Caco-2 (cell line): ENCODE measurements around the gene MS4A2. TPM values are rescaled to one million over a fixed set of nuclear protein-coding genes. Genes with fewer than 3 reads are reported as not detected.
"Not testable (repeated sequence)": the region's sequence is repeated elsewhere in the genome, so short reads cannot be mapped to it uniquely, and the experiment has no call there.

ENCODE experiments used
- BruUV-seq: library from RNA; stranded (reverse); fragments of 400-500 nt; replicated peaks from 2 replicates; lab custom pipeline; 2021; lab: Mats Ljungman, UMichigan
- CTCF ChIA-PET: fragments of 300-600 bp; sonication (Branson Sonifier 250); formaldehyde crosslinking; loops from one replicate; lab custom pipeline; 2022; ENCODE audit warnings: antibody characterized with exemption; lab: Charles Lee
- POLR2A ChIA-PET: fragments of 300-600 bp; sonication (Branson Sonifier 250); formaldehyde crosslinking; loops from one replicate; lab custom pipeline; 2022; ENCODE audit warnings: antibody characterized with exemption; lab: Charles Lee
- DNase-seq, 2 experiments: peaks; one replicate each; pipeline versions ENCODE4 v3.0.0 to v3.0.0-alpha.2; 2020 to 2022
- H3K27me3 ChIP-seq: replicated peaks from 2 replicates; pipeline ENCODE4 v1.6.0; 2011; ENCODE audit warnings: low read length; ENCODE audit not compliant: control insufficient read depth, insufficient read depth
- H3K36me3 ChIP-seq: 2 replicates; pipeline ENCODE4 v1.5.1; 2011; ENCODE audit warnings: low read length; ENCODE audit not compliant: control insufficient read depth, insufficient read depth
- H3K4me1 ChIP-seq: fragments of 250-450 bp; sonication (Bioruptor Pico); 2 replicates; pipeline ENCODE4 v1.5.1; 2020; ENCODE audit warnings: mild to moderate bottlenecking
- H3K4me3 ChIP-seq: 2 replicates; pipeline ENCODE4 v1.5.1; 2011; ENCODE audit warnings: low read depth, mild to moderate bottlenecking, control low read depth, low read length
- H3K9me3 ChIP-seq: fragments of 250-450 bp; sonication (Bioruptor Pico); 2 replicates; pipeline ENCODE4 v1.5.1; 2020; ENCODE audit warnings: mild to moderate bottlenecking, moderate library complexity
- H3K27ac Mint-ChIP-seq: one replicate; pipeline ENCODE4 v1.8.0; 2022; ENCODE audit warnings: mixed read lengths; ENCODE audit not compliant: unreplicated experiment
- H3K27me3 Mint-ChIP-seq: one replicate; pipeline ENCODE4 v1.8.0; 2022; ENCODE audit warnings: mixed read lengths; ENCODE audit not compliant: insufficient read depth, unreplicated experiment
- H3K36me3 Mint-ChIP-seq: one replicate; pipeline ENCODE4 v1.8.0; 2022; ENCODE audit warnings: mild to moderate bottlenecking, mixed read lengths; ENCODE audit not compliant: insufficient read depth, unreplicated experiment
- H3K4me1 Mint-ChIP-seq: one replicate; pipeline ENCODE4 v1.8.0; 2022; ENCODE audit warnings: low read depth, mixed read lengths; ENCODE audit not compliant: unreplicated experiment
- H3K4me3 Mint-ChIP-seq: one replicate; pipeline ENCODE4 v1.8.0; 2022; ENCODE audit warnings: mild to moderate bottlenecking, moderate library complexity, mixed read lengths; ENCODE audit not compliant: unreplicated experiment
- H3K9me3 Mint-ChIP-seq: one replicate; pipeline ENCODE4 v1.8.0; 2022; ENCODE audit warnings: mixed read lengths; ENCODE audit not compliant: unreplicated experiment
- CTCF ChIP-seq, 2 experiments: fragments of 200-600 bp in 1 of 2; IDR thresholded peaks; 1 replicate in 1 of 2; 2 replicates in 1 of 2; pipeline versions ENCODE4 v1.5.1 to v1.8.0; 2011 to 2022; ENCODE audit warnings: antibody characterized with exemption in 1 of 2, control low read depth in 1 of 2, inconsistent platforms in 1 of 2, low read depth in 1 of 2, low read length in 1 of 2, mild to moderate bottlenecking in 1 of 2, moderate library complexity in 1 of 2; ENCODE audit not compliant: insufficient read depth in 1 of 2, severe bottlenecking in 1 of 2, unreplicated experiment in 1 of 2
- intact Hi-C: fragments of 100-400 bp; cut with micrococcal nuclease; formaldehyde crosslinking; loops from one replicate; pipeline ENCODE4 v1.10.0; 2022; ENCODE audit not compliant: unreplicated experiment
- total RNA-seq: library from RNA; stranded (reverse); gene quantifications from 2 replicates; pipeline ENCODE4 v1.2.3, GENCODE V29; 2022

The MS4A2 gene
- total RNA-seq, 1 experiment from 2014 or later: not detected

GRCh38 chr11:60098508-60098907, 10.0 kb downstream of the MS4A2 start:
- Mint-ChIP-seq H3K4me3 (no peak overlapping the region), H3K27me3 (no peaks in the 10 kb centered on the region), H3K27ac (no peak overlapping the region), H3K36me3 (no peaks in the 10 kb centered on the region), H3K9me3 (peaks cover 19% of the 10 kb centered on the region), H3K4me1 (peaks cover 16% of the 10 kb centered on the region)
- peaks cover 15% of the 10 kb centered on the region for H3K4me1 ChIP-seq
- intact Hi-C loops: no loop called here
- no peaks in the 10 kb centered on the region for H3K36me3 ChIP-seq
- ChIA-PET POLR2A (no interaction called here), CTCF (interaction anchor here (0.7 kb wide), 1 partner anchor 30 kb away, joined by 7 read pairs; no protein-coding TSS in a partner anchor)
- no peak for TF ChIP-seq CTCF (IDR thresholded peaks at IDR 0.05; ENCODE audit: insufficient read depth in 1 of 2, low read depth in 1 of 2, low read length in 1 of 2, severe bottlenecking in 1 of 2, unreplicated experiment in 1 of 2)
- no peaks in the 10 kb centered on the region for H3K27me3 ChIP-seq
- no peak overlapping the region for H3K4me3 ChIP-seq
- BruUV-seq: no TSS peak
- DNase-seq: no peak
- H3K9me3 ChIP-seq: no peaks in the 10 kb centered on the region

DNA sequence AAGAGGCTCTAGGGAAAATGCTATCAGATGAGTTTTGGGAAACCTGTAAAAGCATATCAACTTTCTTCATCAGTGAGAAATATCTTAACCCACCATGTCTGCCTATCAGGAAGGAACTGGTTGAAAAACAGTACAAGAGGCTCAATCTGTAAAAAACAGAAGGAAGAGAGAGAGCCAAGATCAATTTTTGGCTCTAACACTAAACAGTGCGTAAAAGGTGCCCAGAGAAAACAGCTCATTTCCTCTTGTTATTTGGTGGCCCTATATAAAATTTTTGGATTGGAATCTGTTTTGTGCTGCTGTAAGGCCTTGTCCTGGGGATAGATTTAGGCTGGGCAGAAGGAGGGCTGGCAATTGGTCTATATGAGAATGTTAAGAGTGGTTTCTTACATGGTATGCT, 12.1 kb downstream of the MS4A2 start:
- Histone ChIP-seq H3K36me3 (no peaks in the 10 kb centered on the region), H3K4me3 (no peak overlapping the region), H3K9me3 (no peaks in the 10 kb centered on the region), H3K4me1 (peaks cover 15% of the 10 kb centered on the region), H3K27me3 (no peaks in the 10 kb centered on the region)
- Mint-ChIP-seq H3K9me3 (peaks cover 19% of the 10 kb centered on the region), H3K4me3 (no peak overlapping the region), H3K4me1 (peaks cover 16% of the 10 kb centered on the region), H3K36me3 (no peaks in the 10 kb centered on the region), H3K27ac (no peak overlapping the region), H3K27me3 (no peaks in the 10 kb centered on the region)
- no peak for TF ChIP-seq CTCF (IDR thresholded peaks at IDR 0.05; ENCODE audit: insufficient read depth in 1 of 2, low read depth in 1 of 2, low read length in 1 of 2, severe bottlenecking in 1 of 2, unreplicated experiment in 1 of 2)
- intact Hi-C loops: no loop called here
- BruUV-seq: no TSS peak
- POLR2A ChIA-PET: no interaction called here
- CTCF ChIA-PET: no interaction called here
- DNase-seq: no peak

DNA sequence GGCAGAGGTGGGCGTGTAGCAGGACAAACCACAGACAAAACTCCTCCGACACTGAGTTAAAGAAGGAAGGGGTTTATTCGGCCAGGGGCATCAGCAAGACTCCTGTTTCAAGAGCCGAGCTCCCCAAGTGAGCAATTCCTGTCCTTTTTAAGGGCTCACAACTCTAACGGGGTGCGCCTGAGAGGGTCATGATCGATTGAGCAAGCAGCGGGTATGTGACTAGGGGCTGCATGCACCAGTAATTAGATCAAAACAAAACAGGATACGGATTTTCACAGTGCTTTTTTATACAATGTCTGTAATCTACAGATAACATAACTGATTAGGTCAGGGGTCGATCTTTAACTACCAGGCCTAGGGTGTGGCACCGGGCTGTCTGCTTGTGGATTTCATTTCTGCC, 12.9 kb downstream of the MS4A2 start:
- H3K27me3 ChIP-seq, CTCF ChIA-PET, H3K36me3 Mint-ChIP-seq, POLR2A ChIA-PET, intact Hi-C loops, DNase-seq, H3K36me3 ChIP-seq, H3K27me3 Mint-ChIP-seq, H3K9me3 ChIP-seq, H3K4me3 Mint-ChIP-seq, BruUV-seq, H3K4me3 ChIP-seq, H3K27ac Mint-ChIP-seq: not testable (repeated sequence)
- Mint-ChIP-seq H3K9me3 (peaks cover 12% of the 10 kb centered on the region), H3K4me1 (peaks cover 16% of the 10 kb centered on the region)
- H3K4me1 ChIP-seq: peaks cover 15% of the 10 kb centered on the region

DNA sequence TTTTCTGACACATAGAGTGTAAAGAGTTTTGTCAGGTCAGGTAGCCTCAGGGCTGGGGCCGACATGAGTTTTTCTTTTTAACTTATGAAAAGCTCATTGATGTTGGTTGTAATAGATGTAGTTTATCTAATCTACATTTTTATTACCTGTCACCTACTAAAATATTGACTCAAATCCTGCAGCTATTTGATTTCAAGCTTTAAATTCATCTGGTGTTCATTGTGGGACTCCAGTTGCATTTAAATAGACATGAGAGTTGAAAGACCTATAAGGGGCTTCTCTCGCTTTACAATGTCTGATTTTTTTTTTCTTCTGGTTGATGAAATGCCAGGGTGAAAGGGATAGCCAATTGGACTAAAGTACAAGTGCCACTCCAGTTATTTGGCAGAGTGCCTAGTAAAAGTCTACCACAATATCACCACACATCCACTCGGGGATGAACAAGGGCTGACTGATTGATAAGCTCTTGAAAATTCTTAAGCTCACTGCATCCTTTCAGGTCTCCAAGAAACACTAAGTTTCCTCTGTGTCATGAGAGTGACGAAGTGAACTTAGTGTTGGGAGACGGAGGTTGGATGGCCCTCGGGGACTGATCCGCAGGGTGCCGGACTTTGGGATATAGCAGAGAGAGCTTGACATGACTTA, 16.1 kb downstream of the MS4A2 start:
- POLR2A ChIA-PET, H3K9me3 ChIP-seq, CTCF ChIA-PET, H3K27me3 ChIP-seq, DNase-seq, H3K4me3 Mint-ChIP-seq, H3K4me1 ChIP-seq, H3K36me3 Mint-ChIP-seq, H3K4me1 Mint-ChIP-seq, H3K27ac Mint-ChIP-seq, intact Hi-C loops, H3K4me3 ChIP-seq, H3K27me3 Mint-ChIP-seq, H3K36me3 ChIP-seq, BruUV-seq: not testable (repeated sequence)
- peaks cover 14% of the 10 kb centered on the region for H3K9me3 Mint-ChIP-seq

- H3K36me3 ChIP-seq, H3K27me3 Mint-ChIP-seq, H3K36me3 Mint-ChIP-seq, BruUV-seq, H3K27ac Mint-ChIP-seq, H3K4me1 Mint-ChIP-seq, CTCF ChIA-PET, H3K4me1 ChIP-seq, H3K27me3 ChIP-seq, POLR2A ChIA-PET, H3K4me3 Mint-ChIP-seq, intact Hi-C loops, DNase-seq, H3K4me3 ChIP-seq, H3K9me3 ChIP-seq: not testable (repeated sequence)
- peaks cover 20% of the 10 kb centered on the region for H3K9me3 Mint-ChIP-seq
Observed at GRCh38 chr11:60108631-60109030, 20.2 kb downstream of the MS4A2 start.
